Measurements from ENCODE around the gene INPPL1.
A peak's percentile ranks its signal among the peaks of the same experiment; 100 is the strongest.
"Not testable (repeated sequence)": the region's sequence is repeated elsewhere in the genome, so short reads cannot be mapped to it uniquely, and the experiment has no call there.

Gene INPPL1

GRCh38 chr11:72224564-72225410 is at the start of gene INPPL1:
TSS of gene INPPL1 (plus strand) at chr11:72224767. CDS start at chr11:72224985, 218 bp downstream.
- DNase-seq: peak; percentile 38

GRCh38 chr11:72177656-72178055 is 46.9 kb upstream of the INPPL1 start:
- DNase-seq: no peak

DNA sequence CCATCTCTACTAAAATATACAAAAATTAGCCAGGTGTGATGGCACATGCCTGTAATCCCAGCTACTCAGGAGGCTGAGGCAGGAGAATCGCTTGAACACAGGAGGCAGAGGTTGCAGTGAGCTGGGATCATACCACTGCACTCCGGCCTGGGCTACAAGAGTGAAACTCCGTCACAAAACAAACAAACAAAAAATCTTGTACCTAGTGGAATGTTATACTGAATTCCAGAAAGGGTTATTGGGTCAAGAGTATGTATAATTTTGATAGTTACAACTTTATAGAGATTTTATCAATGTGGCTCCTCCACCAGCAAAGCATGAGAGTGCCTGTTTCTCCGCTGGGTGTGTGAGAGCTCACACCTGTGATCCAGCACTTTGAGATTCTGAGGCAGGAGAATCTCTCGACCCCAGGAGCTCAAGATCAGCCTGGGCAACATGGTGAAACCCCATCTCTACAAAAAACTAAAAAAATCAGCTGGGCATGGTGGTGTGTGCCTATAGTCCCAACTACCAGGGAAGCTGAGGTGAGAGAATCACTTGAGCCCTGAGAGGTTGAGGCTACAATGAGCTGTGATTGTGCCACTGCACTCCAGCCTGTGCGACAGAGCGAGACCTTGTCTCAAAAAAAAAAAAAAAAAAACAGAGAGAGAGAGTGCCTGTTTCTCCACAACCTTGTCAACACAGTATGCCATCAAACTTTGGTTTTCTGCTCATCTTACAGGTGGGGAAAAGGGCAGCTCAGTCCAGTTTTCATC is 45.3 kb upstream of the INPPL1 start:
- DNase-seq: no peak

DNA sequence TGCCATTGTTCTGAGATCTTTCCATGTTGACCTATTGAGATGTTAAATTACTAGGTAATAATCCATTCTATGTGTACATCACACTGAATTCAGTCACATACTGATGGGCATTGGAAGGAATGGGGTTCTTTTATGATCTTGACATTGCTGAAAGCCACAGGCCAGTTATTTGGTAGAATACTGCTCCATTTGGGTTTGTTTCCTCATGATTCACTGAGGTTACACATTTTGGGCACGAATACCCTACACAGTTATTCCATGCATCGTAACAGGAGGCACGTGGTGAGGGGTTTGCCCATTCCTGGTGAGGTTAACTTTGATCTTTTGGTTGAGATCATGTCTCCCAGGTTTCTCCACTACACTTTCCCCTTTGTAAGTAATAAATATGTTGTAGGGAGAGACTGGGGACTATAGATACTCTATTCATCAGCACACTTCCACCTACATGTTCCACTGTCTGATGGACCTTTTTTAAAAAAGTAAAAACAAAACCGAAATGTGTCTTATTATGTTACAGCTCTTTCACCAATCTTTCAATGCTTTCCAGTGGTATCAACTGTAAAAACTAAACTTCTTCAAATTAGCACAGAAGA is 44.7 kb upstream of the INPPL1 start:
- no peak for DNase-seq

DNA sequence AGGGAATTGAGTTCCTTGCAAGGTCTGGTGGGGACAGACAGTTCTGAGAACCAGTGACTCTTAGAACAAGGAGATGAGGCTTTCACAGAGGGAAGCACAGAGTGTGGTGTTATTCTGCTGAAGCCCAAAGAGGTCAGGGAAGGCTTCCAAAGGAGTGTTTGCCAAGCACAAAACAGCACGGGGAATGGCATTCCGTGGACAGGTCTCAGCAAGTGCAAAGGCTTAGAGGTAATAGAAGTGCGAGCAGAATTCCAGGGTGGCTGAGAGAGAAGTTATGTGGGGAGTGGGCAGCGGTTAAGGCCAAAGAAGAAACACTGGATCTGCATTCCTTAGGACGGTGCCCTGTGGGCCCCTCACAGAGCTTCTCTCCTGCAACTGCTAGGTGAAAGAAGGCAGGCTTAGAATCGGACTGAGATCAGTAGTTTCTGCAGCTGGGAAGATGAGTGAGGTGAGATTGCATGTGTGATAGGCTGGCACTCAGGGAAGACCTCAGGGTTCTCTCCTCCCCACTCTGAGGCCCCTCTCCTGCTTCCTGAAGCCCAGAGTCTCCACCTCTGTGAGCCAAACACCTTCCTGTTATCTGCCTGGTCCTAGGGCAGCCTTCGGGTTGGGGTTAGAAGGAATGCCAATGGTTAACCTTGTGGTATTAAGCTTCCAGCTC is 43.5 kb upstream of the INPPL1 start:
- not testable (repeated sequence) for DNase-seq

DNA sequence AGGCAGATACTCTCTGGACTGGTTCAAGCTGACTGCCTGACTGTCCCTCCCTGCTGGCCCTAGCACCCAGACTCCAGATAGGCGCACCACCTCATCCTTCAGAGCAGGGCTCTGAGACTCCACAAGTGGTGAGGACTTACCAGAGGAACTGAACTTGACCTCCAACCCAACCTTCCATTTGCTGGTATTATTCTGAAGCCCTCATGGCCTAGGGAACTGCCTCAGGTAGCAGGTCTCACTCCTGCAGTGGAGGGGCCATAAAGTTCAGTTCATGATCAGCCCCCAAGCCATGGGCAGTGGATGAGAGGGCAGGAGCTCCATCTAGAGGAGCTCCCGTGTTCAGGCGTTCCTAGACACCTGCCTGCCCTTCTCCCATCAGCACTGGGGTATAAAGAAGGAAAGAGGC is 43.0 kb upstream of the INPPL1 start:
- not testable (repeated sequence) for DNase-seq

DNA sequence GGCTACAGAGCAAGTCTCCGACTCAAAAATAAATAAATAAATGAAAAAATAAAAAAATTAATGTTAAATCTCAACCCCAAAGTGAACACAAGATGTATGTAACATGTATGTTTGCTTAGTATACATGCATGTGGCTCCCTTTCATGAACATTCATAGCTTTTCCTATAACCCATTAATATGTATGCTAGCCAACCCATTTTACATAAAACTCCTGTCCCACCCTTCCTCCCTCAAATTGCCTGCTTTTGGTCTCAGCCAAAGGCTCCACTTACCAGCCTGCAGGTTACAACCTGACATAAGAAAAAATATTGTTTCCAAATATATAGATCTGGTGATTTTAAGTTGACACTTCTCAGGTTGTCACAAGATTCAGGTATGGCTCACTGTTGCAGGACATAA is 36.3 kb upstream of the INPPL1 start:
- DNase-seq: no peak

DNA sequence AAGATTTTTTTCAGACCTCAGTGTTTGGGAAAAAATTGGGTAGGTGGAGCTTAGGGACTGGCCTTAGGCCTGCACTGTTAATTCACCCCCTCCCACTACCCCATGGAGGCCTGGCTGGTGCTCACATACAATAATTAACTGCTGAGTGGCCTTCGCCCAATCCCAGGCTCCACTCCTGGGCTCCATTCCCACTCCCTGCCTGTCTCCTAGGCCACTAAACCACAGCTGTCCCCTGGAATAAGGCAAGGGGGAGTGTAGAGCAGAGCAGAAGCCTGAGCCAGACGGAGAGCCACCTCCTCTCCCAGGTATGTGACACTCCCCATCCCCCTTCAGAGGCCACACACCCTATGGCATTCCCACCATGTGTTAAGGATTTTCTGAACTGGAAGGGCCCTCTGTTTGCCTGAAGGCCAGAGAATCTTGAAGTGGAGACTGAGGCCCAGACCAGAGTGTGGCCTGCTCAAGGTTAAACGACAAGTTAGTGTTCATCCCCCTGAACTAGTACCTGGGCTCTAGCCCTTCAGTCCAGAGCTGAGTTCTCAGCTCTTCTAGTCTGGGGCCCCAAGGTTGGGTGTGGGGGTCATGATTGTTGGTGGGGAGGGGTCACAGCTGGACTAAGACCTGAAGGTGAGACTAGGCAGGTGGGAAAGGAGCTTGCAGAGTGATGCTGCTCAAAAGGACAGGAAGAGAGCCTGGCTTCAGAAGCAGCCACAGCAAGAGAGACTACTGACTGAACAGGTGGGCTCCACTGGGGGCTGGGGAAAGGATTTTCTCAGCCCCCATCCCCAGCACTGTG is 34.9 kb upstream of the INPPL1 start:
- no peak for DNase-seq

DNA sequence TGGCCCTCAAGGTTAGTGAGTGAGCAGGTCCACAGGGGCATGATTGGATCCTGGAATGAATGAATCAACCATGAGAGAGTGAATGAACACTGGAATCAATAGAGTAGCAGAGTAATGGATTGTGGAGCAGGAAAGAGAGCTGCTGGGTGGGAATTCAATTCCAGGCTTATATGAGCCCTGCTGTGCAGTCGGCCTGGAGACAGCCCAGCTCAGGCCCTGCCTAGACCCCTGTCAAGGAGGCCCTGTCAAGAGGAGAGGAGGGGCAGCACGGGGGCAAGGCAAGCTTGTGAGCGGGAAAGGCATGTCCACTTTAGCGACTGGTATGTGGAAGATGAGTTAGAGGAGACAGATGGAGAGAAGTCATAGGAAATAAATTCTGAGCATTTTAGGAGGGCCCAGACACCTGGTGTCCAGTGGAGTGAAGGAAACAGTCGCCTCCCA is 33.9 kb upstream of the INPPL1 start:
- no peak for DNase-seq

- no peak for DNase-seq
These were observed 32.6 kb upstream of the INPPL1 start, which contains the start of gene FOLR1 for GRCh38 chr11:72191961-72192381. TSS of gene FOLR1 (plus strand) at chr11:72192140. CDS start at chr11:72192174, 34 bp downstream.

DNA sequence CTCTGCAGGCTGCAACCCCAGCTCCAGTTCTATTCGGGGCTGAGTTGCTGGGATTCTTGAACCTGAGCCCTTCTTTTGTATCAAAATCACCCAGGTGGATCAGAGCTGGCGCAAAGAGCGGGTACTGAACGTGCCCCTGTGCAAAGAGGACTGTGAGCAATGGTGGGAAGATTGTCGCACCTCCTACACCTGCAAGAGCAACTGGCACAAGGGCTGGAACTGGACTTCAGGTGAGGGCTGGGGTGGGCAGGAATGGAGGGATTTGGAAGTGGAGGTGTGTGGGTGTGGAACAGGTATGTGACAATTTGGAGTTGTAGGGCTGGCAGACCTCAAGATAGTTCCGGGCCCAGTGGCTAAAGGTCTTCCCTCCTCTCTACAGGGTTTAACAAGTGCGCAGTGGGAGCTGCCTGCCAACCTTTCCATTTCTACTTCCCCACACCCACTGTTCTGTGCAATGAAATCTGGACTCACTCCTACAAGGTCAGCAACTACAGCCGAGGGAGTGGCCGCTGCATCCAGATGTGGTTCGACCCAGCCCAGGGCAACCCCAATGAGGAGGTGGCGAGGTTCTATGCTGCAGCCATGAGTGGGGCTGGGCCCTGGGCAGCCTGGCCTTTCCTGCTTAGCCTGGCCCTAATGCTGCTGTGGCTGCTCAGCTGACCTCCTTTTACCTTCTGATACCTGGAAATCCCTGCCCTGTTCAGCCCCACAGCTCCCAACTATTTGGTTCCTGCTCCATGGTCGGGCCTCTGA is 28.9 kb upstream of the INPPL1 start:
- no peak for DNase-seq

- not testable (repeated sequence) for DNase-seq
These were observed 23.1 kb upstream of the INPPL1 start for GRCh38 chr11:72201445-72201844.

DNA sequence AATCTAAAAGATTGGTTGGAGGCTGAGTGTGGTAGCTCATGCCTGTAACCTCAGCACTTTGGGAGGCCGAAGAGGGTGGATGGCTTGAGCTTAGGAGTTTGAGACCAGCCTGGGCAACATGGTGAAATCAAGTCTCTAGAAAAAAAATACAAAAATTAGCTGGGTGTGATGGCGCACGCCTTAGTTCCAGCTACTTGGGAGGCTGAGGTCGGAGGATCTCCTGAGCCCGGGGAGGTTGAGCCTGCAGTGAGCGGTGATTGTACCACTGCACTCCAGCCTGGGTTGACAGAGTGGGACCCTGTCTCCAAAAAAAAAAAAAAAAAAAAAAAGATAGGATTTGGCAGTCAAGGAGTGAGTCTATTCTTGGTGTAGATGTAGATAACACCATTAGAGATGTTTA is 22.0 kb upstream of the INPPL1 start:
- no peak for DNase-seq

DNA sequence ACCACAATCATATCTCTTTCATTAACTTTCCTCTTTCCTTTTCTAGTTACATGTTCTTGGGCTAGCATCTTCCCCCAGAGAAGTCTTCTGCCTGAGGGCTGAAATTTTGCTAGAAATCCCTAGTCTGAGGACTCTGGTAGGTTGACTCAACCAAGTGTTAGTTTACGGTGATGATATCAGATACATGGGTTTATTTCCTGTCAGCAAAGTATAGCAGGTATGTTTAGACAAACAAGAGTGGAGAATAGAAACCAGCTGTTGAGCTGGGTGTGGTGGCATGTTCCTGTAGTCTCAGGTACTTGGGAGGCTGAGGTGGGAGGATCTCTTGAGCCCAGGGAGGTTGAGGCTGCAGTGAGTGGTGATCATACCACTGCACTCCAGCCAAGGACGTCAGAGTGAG is 21.4 kb upstream of the INPPL1 start:
- DNase-seq: no peak

- no peak for DNase-seq
These were observed 19.7 kb upstream of the INPPL1 start for GRCh38 chr11:72204886-72205285.

- not testable (repeated sequence) for DNase-seq
These were observed 17.8 kb upstream of the INPPL1 start for GRCh38 chr11:72206794-72207193.

- DNase-seq: no peak
These were observed 16.3 kb upstream of the INPPL1 start for GRCh38 chr11:72208281-72208680.

- no peak for DNase-seq
These were observed 15.5 kb upstream of the INPPL1 start for GRCh38 chr11:72209101-72209500.

DNA sequence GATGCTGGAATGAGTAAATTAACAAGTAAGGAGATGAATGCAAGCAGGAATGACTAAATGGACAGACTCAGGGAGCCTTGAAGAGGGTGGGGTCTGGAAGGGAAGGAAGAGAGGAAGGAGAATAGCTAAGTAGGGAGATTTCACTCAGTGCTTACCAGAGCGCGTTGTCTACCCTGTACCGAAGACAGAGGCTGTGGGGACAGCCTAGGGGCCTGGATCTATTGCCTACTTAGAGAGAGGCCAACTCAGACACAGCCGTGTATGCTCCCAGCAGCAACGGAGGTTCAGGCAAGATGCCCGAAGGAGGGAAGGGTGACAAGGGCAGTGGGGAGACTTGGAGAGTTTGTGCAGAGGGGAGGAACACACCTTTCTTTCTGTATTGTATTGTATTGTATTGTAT is 7.9 kb upstream of the INPPL1 start, which contains the start of gene FOLR2:
Gene FOLR2, plus strand, starts transcription at position 157 of the 400 bp plus-strand sequence. CDS start 1,791 bp downstream, outside the sequence.
- DNase-seq: no peak

GRCh38 chr11:72217841-72218240 is 6.7 kb upstream of the INPPL1 start:
- no peak for DNase-seq

GRCh38 chr11:72218251-72218745 is 6.3 kb upstream of the INPPL1 start:
- no peak for DNase-seq

All from activated CD4-positive, alpha-beta T cell treated with anti-CD3 and anti-CD28 coated beads, Interleukin-2, amount 50 U/mL, for 1 hour (primary cell).